Activated CD4-positive, alpha-beta T cell treated with anti-CD3 and anti-CD28 coated beads, Interleukin-2, amount 10 ng/mL, durations not matched to agents 7 days and 5 days (primary cell): ENCODE results near the gene AMZ2. TPM values are rescaled to one million over a fixed set of nuclear protein-coding genes. Genes with fewer than 3 reads are reported as not detected.
"Not testable (repeated sequence)": the region's sequence is repeated elsewhere in the genome, so short reads cannot be mapped to it uniquely, and the experiment has no call there.

Experiments used
- CTCF ChIA-PET: fragments of 350-600 bp; sonication (Branson Sonifier 250); formaldehyde crosslinking; loops from one replicate; lab custom pipeline; 2021; ENCODE audit warnings: antibody characterized with exemption; lab: Charles Lee
- POLR2A ChIA-PET: fragments of 350-600 bp; sonication (Branson Sonifier 250); formaldehyde crosslinking; loops from one replicate; lab custom pipeline; 2021; ENCODE audit warnings: antibody characterized with exemption; lab: Charles Lee
- DNase-seq: peaks from one replicate; pipeline ENCODE4 v3.0.0-alpha.2; 2020
- H3K27ac Mint-ChIP-seq: one replicate; pipeline ENCODE4 v1.8.0; 2021; ENCODE audit warnings: mild to moderate bottlenecking, moderate library complexity, mixed read lengths
- H3K27me3 Mint-ChIP-seq: one replicate; pipeline ENCODE4 v1.8.0; 2021; ENCODE audit warnings: mixed read lengths
- H3K36me3 Mint-ChIP-seq: one replicate; pipeline ENCODE4 v1.8.0; 2021; ENCODE audit warnings: low read depth, mixed read lengths
- H3K4me1 Mint-ChIP-seq: one replicate; pipeline ENCODE4 v1.8.0; 2021; ENCODE audit warnings: mixed read lengths
- H3K4me3 Mint-ChIP-seq: one replicate; pipeline ENCODE4 v1.8.0; 2021; ENCODE audit warnings: mild to moderate bottlenecking, moderate library complexity, mixed read lengths
- H3K9me3 Mint-ChIP-seq: one replicate; pipeline ENCODE4 v1.8.0; 2021; ENCODE audit warnings: mixed read lengths
- total RNA-seq, 2 experiments: library from RNA; stranded (reverse); gene quantifications; one replicate each; pipeline ENCODE4 v1.2.3, GENCODE V29; 2021

Gene AMZ2
- total RNA-seq, 2 experiments from 2014 or later: 72.5 to 82.3 TPM

- POLR2A ChIA-PET: no interaction called here
- Mint-ChIP-seq H3K4me1 (peaks cover 37% of the 10 kb centered on the region), H3K4me3 (peak overlapping the region; percentile 87), H3K27ac (no peak overlapping the region), H3K36me3 (peaks cover 40% of the 10 kb centered on the region), H3K27me3 (peaks cover 3% of the 10 kb centered on the region), H3K9me3 (no peaks in the 10 kb centered on the region)
- CTCF ChIA-PET: no interaction called here
- no peak for DNase-seq
Measured at GRCh38 chr17:68207651-68208253, 40.1 kb upstream of the AMZ2 start.

GRCh38 chr17:68208651-68209050 is 39.2 kb upstream of the AMZ2 start:
- H3K9me3 Mint-ChIP-seq, H3K4me3 Mint-ChIP-seq, POLR2A ChIA-PET, CTCF ChIA-PET, DNase-seq, H3K27me3 Mint-ChIP-seq: not testable (repeated sequence)
- Mint-ChIP-seq H3K27ac (peak overlapping the region; percentile 54), H3K36me3 (peaks cover 49% of the 10 kb centered on the region), H3K4me1 (peaks cover 46% of the 10 kb centered on the region)

GRCh38 chr17:68209191-68209900 is 38.5 kb upstream of the AMZ2 start:
- Mint-ChIP-seq H3K4me1 (peaks cover 52% of the 10 kb centered on the region), H3K36me3 (peaks cover 56% of the 10 kb centered on the region)
- H3K4me3 Mint-ChIP-seq, H3K27ac Mint-ChIP-seq, H3K27me3 Mint-ChIP-seq, DNase-seq, POLR2A ChIA-PET, H3K9me3 Mint-ChIP-seq: not testable (repeated sequence)
- CTCF ChIA-PET: interaction anchor here (0.6 kb wide), 1 partner anchor 25 kb away, joined by 3 read pairs; no protein-coding TSS in a partner anchor

- no peak for DNase-seq
- no peak overlapping the region for H3K4me3 Mint-ChIP-seq
- H3K27me3 Mint-ChIP-seq: no peaks in the 10 kb centered on the region
- peaks cover 63% of the 10 kb centered on the region for H3K36me3 Mint-ChIP-seq
- POLR2A ChIA-PET: no interaction called here
- CTCF ChIA-PET: interaction anchor here (0.6 kb wide), 1 partner anchor 37 kb away, joined by 3 read pairs; the partner anchor contains the start of gene AMZ2
- no peak overlapping the region for H3K27ac Mint-ChIP-seq
- H3K9me3 Mint-ChIP-seq: no peaks in the 10 kb centered on the region
- H3K4me1 Mint-ChIP-seq: peaks cover 55% of the 10 kb centered on the region
Measured at GRCh38 chr17:68210570-68211315, 37.1 kb upstream of the AMZ2 start.

- H3K4me3 Mint-ChIP-seq, DNase-seq, H3K27ac Mint-ChIP-seq, H3K9me3 Mint-ChIP-seq, H3K27me3 Mint-ChIP-seq: not testable (repeated sequence)
- Mint-ChIP-seq H3K4me1 (peaks cover 42% of the 10 kb centered on the region), H3K36me3 (peaks cover 64% of the 10 kb centered on the region)
- ChIA-PET POLR2A (interaction anchor here (0.7 kb wide), 1 partner anchor 49 kb away, joined by 4 read pairs; no protein-coding TSS in a partner anchor), CTCF (interaction anchor here (0.6 to 1.6 kb wide), 5 partner anchors 8 to 108 kb away, joined by 3 to 5 read pairs (median 3); no protein-coding TSS in a partner anchor)
Measured at GRCh38 chr17:68213428-68214411, 34.1 kb upstream of the AMZ2 start.

GRCh38 chr17:68215453-68215852 is 32.4 kb upstream of the AMZ2 start:
- POLR2A ChIA-PET: interaction anchor here (0.6 kb wide), 1 partner anchor 176 kb away, joined by 4 read pairs; no protein-coding TSS in a partner anchor
- H3K4me3 Mint-ChIP-seq, H3K9me3 Mint-ChIP-seq, H3K27me3 Mint-ChIP-seq, DNase-seq, CTCF ChIA-PET, H3K27ac Mint-ChIP-seq: not testable (repeated sequence)
- Mint-ChIP-seq H3K4me1 (peaks cover 37% of the 10 kb centered on the region), H3K36me3 (peaks cover 59% of the 10 kb centered on the region)

GRCh38 chr17:68219429-68219828 is 28.4 kb upstream of the AMZ2 start:
- POLR2A ChIA-PET, DNase-seq: not testable (repeated sequence)

GRCh38 chr17:68220186-68220585 is 27.7 kb upstream of the AMZ2 start:
- H3K9me3 Mint-ChIP-seq, DNase-seq, H3K27ac Mint-ChIP-seq, H3K4me3 Mint-ChIP-seq, POLR2A ChIA-PET, H3K27me3 Mint-ChIP-seq: not testable (repeated sequence)
- peaks cover 14% of the 10 kb centered on the region for H3K4me1 Mint-ChIP-seq
- peaks cover 38% of the 10 kb centered on the region for H3K36me3 Mint-ChIP-seq
- CTCF ChIA-PET: interaction anchor here (1.4 kb wide), 1 partner anchor 40 kb away, joined by 3 read pairs; no protein-coding TSS in a partner anchor

More at GRCh38 chr17:68219429-68219828, 28.4 kb upstream of the AMZ2 start:
- CTCF ChIA-PET: interaction anchor here (0.6 to 1.4 kb wide), 2 partner anchors 13 to 39 kb away, joined by 3 read pairs; no protein-coding TSS in a partner anchor
- H3K4me1 Mint-ChIP-seq: peaks cover 17% of the 10 kb centered on the region
- H3K27me3 Mint-ChIP-seq, H3K4me3 Mint-ChIP-seq, H3K9me3 Mint-ChIP-seq, H3K27ac Mint-ChIP-seq: not testable (repeated sequence)
- H3K36me3 Mint-ChIP-seq: peaks cover 40% of the 10 kb centered on the region

GRCh38 chr17:68220786-68221185 is 27.1 kb upstream of the AMZ2 start:
- H3K9me3 Mint-ChIP-seq, POLR2A ChIA-PET, H3K27ac Mint-ChIP-seq, H3K4me3 Mint-ChIP-seq, H3K27me3 Mint-ChIP-seq, DNase-seq: not testable (repeated sequence)
- CTCF ChIA-PET: interaction anchor here (1.4 kb wide), 1 partner anchor 40 kb away, joined by 3 read pairs; no protein-coding TSS in a partner anchor
- Mint-ChIP-seq H3K36me3 (peaks cover 35% of the 10 kb centered on the region), H3K4me1 (peaks cover 12% of the 10 kb centered on the region)

GRCh38 chr17:68221786-68222185 is 26.1 kb upstream of the AMZ2 start:
- Mint-ChIP-seq H3K9me3 (no peaks in the 10 kb centered on the region), H3K4me3 (no peak overlapping the region), H3K27ac (no peak overlapping the region), H3K36me3 (peaks cover 31% of the 10 kb centered on the region), H3K27me3 (no peaks in the 10 kb centered on the region), H3K4me1 (peaks cover 9% of the 10 kb centered on the region)
- CTCF ChIA-PET: interaction anchor here (0.6 to 1.5 kb wide), 2 partner anchors 16 to 292 kb away, joined by 4 to 6 read pairs; no protein-coding TSS in a partner anchor
- DNase-seq: no peak
- POLR2A ChIA-PET: no interaction called here

GRCh38 chr17:68222606-68223005 is 25.2 kb upstream of the AMZ2 start:
- Mint-ChIP-seq H3K9me3 (no peaks in the 10 kb centered on the region), H3K36me3 (peaks cover 27% of the 10 kb centered on the region), H3K4me3 (no peak overlapping the region), H3K27ac (no peak overlapping the region), H3K4me1 (peaks cover 9% of the 10 kb centered on the region), H3K27me3 (no peaks in the 10 kb centered on the region)
- ChIA-PET CTCF (interaction anchor here (0.6 to 1.5 kb wide), 3 partner anchors 10 to 292 kb away, joined by 3 to 6 read pairs (median 4); no protein-coding TSS in a partner anchor), POLR2A (no interaction called here)
- DNase-seq: no peak
